H9 (cell line): ENCODE data around the gene MYCBP2. TPM values are rescaled to one million over a fixed set of nuclear protein-coding genes. Genes with fewer than 3 reads are reported as not detected.

Experiments
- DNase-seq: peaks from one replicate; pipeline ENCODE4 v3.0.0-alpha.2; 2017
- H2AFZ ChIP-seq: one replicate; pipeline ENCODE4 v1.6.1; 2013; ENCODE audit warnings: mild to moderate bottlenecking, low read length, control low read depth, moderate library complexity
- H2AK5ac ChIP-seq: 2 replicates; pipeline ENCODE4 v1.6.1; 2013; ENCODE audit warnings: low read length, control low read depth, mixed read lengths; ENCODE audit not compliant: insufficient read length
- H2BK120ac ChIP-seq: one replicate; pipeline ENCODE4 v1.6.1; 2013; ENCODE audit warnings: low read depth, mild to moderate bottlenecking, low read length, control low read depth, inconsistent platforms; ENCODE audit not compliant: poor library complexity, severe bottlenecking
- H2BK12ac ChIP-seq: 2 replicates; pipeline ENCODE4 v1.6.1; 2013; ENCODE audit warnings: low read length, control low read depth, mixed read lengths, low read depth; ENCODE audit not compliant: insufficient read length
- H2BK15ac ChIP-seq: 2 replicates; pipeline ENCODE4 v1.6.1; 2013; ENCODE audit warnings: low read depth, low read length, control low read depth
- H2BK20ac ChIP-seq: one replicate; pipeline ENCODE4 v1.6.1; 2013; ENCODE audit warnings: low read depth, mild to moderate bottlenecking, low read length, control low read depth, inconsistent platforms; ENCODE audit not compliant: poor library complexity, severe bottlenecking
- H2BK5ac ChIP-seq: 2 replicates; pipeline ENCODE4 v1.6.1; 2013; ENCODE audit warnings: low read length, control low read depth, mixed read lengths; ENCODE audit not compliant: insufficient read length
- H3K14ac ChIP-seq: 2 replicates; pipeline ENCODE4 v1.6.1; 2013; ENCODE audit warnings: low read length, control low read depth; ENCODE audit not compliant: insufficient read depth
- H3K18ac ChIP-seq: 2 replicates; pipeline ENCODE4 v1.6.1; 2013; ENCODE audit warnings: low read depth, mild to moderate bottlenecking, mixed read lengths, low read length, control low read depth; ENCODE audit not compliant: insufficient read length
- H3K23ac ChIP-seq: 2 replicates; pipeline ENCODE4 v1.6.1; 2013; ENCODE audit warnings: low read length, control low read depth, mixed read lengths, low read depth; ENCODE audit not compliant: insufficient read length
- H3K23me2 ChIP-seq: 2 replicates; pipeline ENCODE4 v1.6.1; 2013; ENCODE audit warnings: low read depth, mild to moderate bottlenecking, mixed read lengths, low read length, control low read depth; ENCODE audit not compliant: insufficient read length, poor library complexity, severe bottlenecking
- H3K27ac ChIP-seq: 2 replicates; pipeline ENCODE4 v1.5.1; 2013; ENCODE audit warnings: low read length, control low read depth, mixed read lengths, low read depth; ENCODE audit not compliant: insufficient read length
- H3K27me3 ChIP-seq: 2 replicates; pipeline ENCODE4 v1.6.1; 2013; ENCODE audit warnings: low read length, control low read depth, inconsistent platforms; ENCODE audit not compliant: insufficient read depth
- H3K4ac ChIP-seq: 2 replicates; pipeline ENCODE4 v1.6.1; 2013; ENCODE audit warnings: low read depth, mild to moderate bottlenecking, control low read depth, inconsistent platforms, low read length, moderate library complexity
- H3K4me1 ChIP-seq: 2 replicates; pipeline ENCODE4 v1.6.1; 2013; ENCODE audit warnings: low read length, control low read depth, inconsistent platforms; ENCODE audit not compliant: insufficient read depth
- H3K4me2 ChIP-seq: 2 replicates; pipeline ENCODE4 v1.6.1; 2013; ENCODE audit warnings: low read length, control low read depth, mixed read lengths; ENCODE audit not compliant: insufficient read length, insufficient read depth
- H3K56ac ChIP-seq: 2 replicates; pipeline ENCODE4 v1.6.1; 2013; ENCODE audit warnings: low read depth, mild to moderate bottlenecking, mixed read lengths, low read length, control low read depth; ENCODE audit not compliant: insufficient read length
- H3K79me1 ChIP-seq: 2 replicates; pipeline ENCODE4 v1.6.1; 2013; ENCODE audit warnings: low read depth, mild to moderate bottlenecking, moderate library complexity, low read length, control low read depth, inconsistent platforms; ENCODE audit not compliant: insufficient read depth, poor library complexity, severe bottlenecking
- H3K79me2 ChIP-seq: 2 replicates; pipeline ENCODE4 v1.6.1; 2013; ENCODE audit warnings: low read length, control low read depth, inconsistent platforms; ENCODE audit not compliant: insufficient read depth
- H3K9ac ChIP-seq: 2 replicates; pipeline ENCODE4 v1.6.1; 2013; ENCODE audit warnings: low read length, control low read depth, mixed read lengths; ENCODE audit not compliant: insufficient read length; ENCODE audit errors: extremely low read depth
- H3K9me3 ChIP-seq: one replicate; pipeline ENCODE4 v1.6.1; 2013; ENCODE audit warnings: low read depth, low read length, inconsistent platforms; ENCODE audit not compliant: control insufficient read depth
- H3T11ph ChIP-seq: one replicate; pipeline ENCODE4 v1.6.1; 2013; ENCODE audit warnings: mild to moderate bottlenecking, low read length, control low read depth, inconsistent platforms
- H4K20me1 ChIP-seq: one replicate; pipeline ENCODE4 v1.6.1; 2013; ENCODE audit not compliant: control insufficient read depth, insufficient read length, insufficient read depth
- H4K5ac ChIP-seq: 2 replicates; pipeline ENCODE4 v1.6.1; 2013; ENCODE audit warnings: low read depth, mild to moderate bottlenecking, mixed read lengths, low read length, control low read depth; ENCODE audit not compliant: insufficient read length
- H4K8ac ChIP-seq: replicated peaks from 2 replicates; pipeline ENCODE4 v1.6.1; 2013; ENCODE audit warnings: low read length, control low read depth, mixed read lengths, low read depth; ENCODE audit not compliant: insufficient read length
- H4K91ac ChIP-seq: 2 replicates; pipeline ENCODE4 v1.6.1; 2013; ENCODE audit warnings: low read depth, mild to moderate bottlenecking, moderate library complexity, mixed read lengths, low read length, control low read depth; ENCODE audit not compliant: insufficient read length
- H3K27ac Mint-ChIP-seq, 3 experiments: 2 replicates in 2 of 3; 3 replicates in 1 of 3; pipeline ENCODE4 v1.8.0; 2020 to 2021; ENCODE audit warnings: mixed read lengths in 3 of 3, mild to moderate bottlenecking in 1 of 3, moderate library complexity in 1 of 3
- H3K27me3 Mint-ChIP-seq: 2 replicates; pipeline ENCODE4 v1.8.0; 2021; ENCODE audit warnings: low read depth, mild to moderate bottlenecking, moderate library complexity, mixed read lengths
- H3K36me3 Mint-ChIP-seq, 3 experiments: 2 replicates in 2 of 3; 3 replicates in 1 of 3; pipeline ENCODE4 v1.8.0; 2020 to 2021; ENCODE audit warnings: low read depth in 3 of 3, mixed read lengths in 3 of 3; ENCODE audit not compliant: insufficient read depth in 1 of 3
- H3K4me1 Mint-ChIP-seq, 2 experiments: 2 replicates each; pipeline ENCODE4 v1.8.0; 2020; ENCODE audit warnings: mixed read lengths in 2 of 2
- H3K4me3 Mint-ChIP-seq, 2 experiments: 2 replicates in 1 of 2; 3 replicates in 1 of 2; pipeline ENCODE4 v1.8.0; 2020 to 2021; ENCODE audit warnings: mild to moderate bottlenecking in 2 of 2, mixed read lengths in 2 of 2, moderate library complexity in 1 of 2
- H3K9me3 Mint-ChIP-seq, 2 experiments: 2 replicates in 1 of 2; 3 replicates in 1 of 2; pipeline ENCODE4 v1.8.0; 2020; ENCODE audit warnings: mild to moderate bottlenecking in 2 of 2, mixed read lengths in 2 of 2, moderate library complexity in 1 of 2
- WGBS: extraction: QIAGEN DNeasy Blood & Tissue Kit; methylation state at CpG from one replicate; pipeline ENCODE4 v1.1.7; 2013; ENCODE audit warnings: missing lambda C conversion rate, low lambda C conversion rate, mixed read lengths; ENCODE audit not compliant: insufficient read length; ENCODE audit errors: extremely low coverage; 5-methylcytosine and 5-hydroxymethylcytosine counted together
- total RNA-seq: library from RNA; stranded (reverse); gene quantifications from 2 replicates; pipeline ENCODE4 v1.2.1, GENCODE V29; 2021
- TF ChIP-seq, protein P1 (sequence below): fragments of 200-600 bp; sonication (generic); conservative IDR thresholded peaks from 3 replicates; pipeline ENCODE4 v1.8.0; 2021; ENCODE audit warnings: antibody characterized with exemption, mild to moderate bottlenecking

Gene MYCBP2
- total RNA-seq, 1 experiment from 2014 or later = 32.0 TPM

GRCh38 chr13:77219401-77219800 is 107.5 kb downstream of the MYCBP2 start:
- Mint-ChIP-seq H3K27ac (no peak overlapping the region), H3K36me3 (peaks cover 8 to 15% (median 10%) of the 10 kb centered on the region in 3 experiments; a peak in 6 of 7 replicates), H3K4me1 (no peaks in the 10 kb centered on the region), H3K4me3 (no peak overlapping the region), H3K9me3 (no peaks in the 10 kb centered on the region), H3K27me3 (no peaks in the 10 kb centered on the region)
- H3K9ac ChIP-seq = no peak overlapping the region
- H2BK15ac ChIP-seq = no peak overlapping the region
- no peaks in the 10 kb centered on the region for H3K27me3 ChIP-seq
- no peaks in the 10 kb centered on the region for H3K9me3 ChIP-seq
- no peak overlapping the region for H3K23ac ChIP-seq
- no peak overlapping the region for H3T11ph ChIP-seq
- H3K18ac ChIP-seq = no peak overlapping the region
- no peak overlapping the region for H4K8ac ChIP-seq
- H2AK5ac ChIP-seq = no peak overlapping the region
- no peaks in the 10 kb centered on the region for H4K20me1 ChIP-seq
- H3K4me1 ChIP-seq = no peaks in the 10 kb centered on the region
- no peak overlapping the region for H2BK20ac ChIP-seq
- no peak for DNase-seq
- H2BK5ac ChIP-seq = no peak overlapping the region
- TF ChIP-seq, protein P1, sequence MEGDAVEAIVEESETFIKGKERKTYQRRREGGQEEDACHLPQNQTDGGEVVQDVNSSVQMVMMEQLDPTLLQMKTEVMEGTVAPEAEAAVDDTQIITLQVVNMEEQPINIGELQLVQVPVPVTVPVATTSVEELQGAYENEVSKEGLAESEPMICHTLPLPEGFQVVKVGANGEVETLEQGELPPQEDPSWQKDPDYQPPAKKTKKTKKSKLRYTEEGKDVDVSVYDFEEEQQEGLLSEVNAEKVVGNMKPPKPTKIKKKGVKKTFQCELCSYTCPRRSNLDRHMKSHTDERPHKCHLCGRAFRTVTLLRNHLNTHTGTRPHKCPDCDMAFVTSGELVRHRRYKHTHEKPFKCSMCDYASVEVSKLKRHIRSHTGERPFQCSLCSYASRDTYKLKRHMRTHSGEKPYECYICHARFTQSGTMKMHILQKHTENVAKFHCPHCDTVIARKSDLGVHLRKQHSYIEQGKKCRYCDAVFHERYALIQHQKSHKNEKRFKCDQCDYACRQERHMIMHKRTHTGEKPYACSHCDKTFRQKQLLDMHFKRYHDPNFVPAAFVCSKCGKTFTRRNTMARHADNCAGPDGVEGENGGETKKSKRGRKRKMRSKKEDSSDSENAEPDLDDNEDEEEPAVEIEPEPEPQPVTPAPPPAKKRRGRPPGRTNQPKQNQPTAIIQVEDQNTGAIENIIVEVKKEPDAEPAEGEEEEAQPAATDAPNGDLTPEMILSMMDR = no peak
- H4K91ac ChIP-seq = no peak overlapping the region
- H2AFZ ChIP-seq = no peak overlapping the region
- no peak overlapping the region for H3K4ac ChIP-seq
- no peaks in the 10 kb centered on the region for H3K79me2 ChIP-seq
- no peak overlapping the region for H3K27ac ChIP-seq
- 100% methylated on average over 2 of the region's 2 CpGs for WGBS
- no peaks in the 10 kb centered on the region for H3K23me2 ChIP-seq
- H3K4me2 ChIP-seq = no peak overlapping the region
- no peak overlapping the region for H3K56ac ChIP-seq
- no peak overlapping the region for H2BK12ac ChIP-seq
- no peaks in the 10 kb centered on the region for H3K79me1 ChIP-seq
- H4K5ac ChIP-seq = no peak overlapping the region
- no peak overlapping the region for H2BK120ac ChIP-seq
- H3K14ac ChIP-seq = no peak overlapping the region
